ENCODE data around the gene CTU2.

- no peak for TF ChIP-seq EZH2 (IDR thresholded peaks at IDR 0.05; ENCODE audit: low read depth, low read length, severe bottlenecking)
- TF ChIP-seq CTCF (IDR thresholded peaks at IDR 0.05; ENCODE audit: control extremely low read depth in 1 of 3, insufficient read depth in 1 of 3, low read depth in 1 of 3, low read length in 3 of 3) = no peak
- no peak for TF ChIP-seq POLR2A (IDR thresholded peaks at IDR 0.05; ENCODE audit: control extremely low read depth in 1 of 2, low read depth in 2 of 2, low read length in 2 of 2)
- no peak for TF ChIP-seq EP300 (IDR thresholded peaks at IDR 0.05; ENCODE audit: borderline replicate concordance in 1 of 2, low read depth in 2 of 2, low read length in 2 of 2)
- no peak for TF ChIP-seq JUN (IDR thresholded peaks at IDR 0.05; ENCODE audit: low read depth, low read length)
- TF ChIP-seq SAP30 (IDR thresholded peaks at IDR 0.05; ENCODE audit: insufficient read depth, insufficient replicate concordance, low read length) = no peak
- no peak for TF ChIP-seq CBX5 (IDR thresholded peaks at IDR 0.05; ENCODE audit: low read depth, low read length)
- no peak for TF ChIP-seq PHF8 (conservative IDR thresholded peaks at IDR 0.05; ENCODE audit: low read depth, low read length)
- no peak for TF ChIP-seq SIX5 (IDR thresholded peaks at IDR 0.05; ENCODE audit: low read depth, low read length)
- no peak for TF ChIP-seq CBX8 (IDR thresholded peaks at IDR 0.05; ENCODE audit: borderline replicate concordance, low read depth, low read length)
- no peak for TF ChIP-seq CEBPB (IDR thresholded peaks at IDR 0.05; ENCODE audit: low read depth, low read length)
- TF ChIP-seq GABPA (IDR thresholded peaks at IDR 0.05; ENCODE audit: borderline replicate concordance, insufficient read depth, low read length) = no peak
- no peak for TF ChIP-seq ZNF274 (IDR thresholded peaks at IDR 0.05; ENCODE audit: borderline replicate concordance, extremely low read depth, low read length)
- no peak for TF ChIP-seq YY1 (IDR thresholded peaks at IDR 0.05; ENCODE audit: low read depth, low read length)
Observed at GRCh38 chr16:88739139-88739976, 33.1 kb downstream of the CTU2 start.

All from H1 (cell line).